Thyroid gland (tissue), 4 donors: ENCODE data around the gene ADORA2B.

Experiments used
- CTCF ChIP-seq, 6 experiments: fragments of 200-600 bp in 3 of 6; fragments of 450-650 bp in 3 of 6; sonication (generic) in 3 of 6; IDR thresholded peaks; one replicate each; pipeline ENCODE4 v1.5.1; 2016 to 2019; ENCODE audit warnings: antibody characterized with exemption in 6 of 6, mild to moderate bottlenecking in 2 of 6, inconsistent platforms in 1 of 6, moderate library complexity in 1 of 6
- POLR2A ChIP-seq, 2 donors: fragments of 450-650 bp; IDR thresholded peaks; one replicate each; pipeline ENCODE4 v1.6.1; 2017; ENCODE audit warnings: antibody characterized with exemption in 2 of 2, mild to moderate bottlenecking in 2 of 2, moderate library complexity in 1 of 2

- TF ChIP-seq CTCF (IDR thresholded peaks at IDR 0.05) (no peak), POLR2A (IDR thresholded peaks at IDR 0.05) (no peak)
Observed at GRCh38 chr17:15965528-15965927, 20.6 kb downstream of the ADORA2B start.
